ENCODE results near the gene CST3. TPM values are rescaled to one million over a fixed set of nuclear protein-coding genes. Genes with fewer than 3 reads are reported as not detected.

The CST3 gene
- polyA plus RNA-seq, 1 donor (not counting 4 experiments of a cell fraction or from before 2014, with no cell fraction given): 194 TPM

GRCh38 chr20:23629542-23630391 lies 8.0 kb downstream of the CST3 start:
- Histone ChIP-seq H3K4me3 (ENCODE audit: control insufficient read depth in 2 of 3, extremely low read depth in 1 of 3, insufficient read depth in 2 of 3, low read depth in 1 of 3, low read length in 3 of 3) (no peak overlapping the region), H3K27me3 (ENCODE audit: control insufficient read depth, extremely low read depth, insufficient read depth, low read length) (no peaks in the 10 kb centered on the region), H4K20me1 (ENCODE audit: control insufficient read depth, extremely low read depth, insufficient read depth, low read length) (no peaks in the 10 kb centered on the region), H3K79me2 (ENCODE audit: control insufficient read depth, insufficient read depth, low read length) (no peaks in the 10 kb centered on the region), H3K9me1 (ENCODE audit: control insufficient read depth, extremely low read depth, insufficient read depth, low read length) (no peaks in the 10 kb centered on the region), H3K9me3 (ENCODE audit: control insufficient read depth, low read depth, low read length) (no peaks in the 10 kb centered on the region), H3K9ac (ENCODE audit: control insufficient read depth, extremely low read depth, insufficient read depth, low read length) (no peak overlapping the region), H3K4me2 (ENCODE audit: control insufficient read depth, extremely low read depth, insufficient read depth, low read depth, low read length) (no peak overlapping the region), H2AFZ (ENCODE audit: control insufficient read depth, low read length) (no peak overlapping the region), H3K27ac (ENCODE audit: control insufficient read depth, insufficient read depth, low read length) (peak overlapping the region; percentile 21), H3K4me1 (ENCODE audit: control insufficient read depth, extremely low read depth, insufficient read depth, low read length) (peaks cover 28% of the 10 kb centered on the region), H3K36me3 (ENCODE audit: control insufficient read depth in 2 of 2, extremely low read depth in 1 of 2, insufficient read depth in 2 of 2, low read length in 2 of 2) (peaks cover 6 to 12% of the 10 kb centered on the region in 2 experiments)
- TF ChIP-seq EZH2 (IDR thresholded peaks at IDR 0.05; ENCODE audit: low read length) (no peak), CTCF (optimal IDR thresholded peaks at IDR 0.05 in 1 of 3, IDR thresholded peaks at IDR 0.05 in 1 of 3, conservative IDR thresholded peaks at IDR 0.05 in 1 of 3; ENCODE audit: extremely low read depth in 1 of 3, insufficient read depth in 2 of 3, low read length in 3 of 3) (no peak)
- dilution Hi-C loops (cut with MboI; ENCODE audit: extremely low pct_ligation_motif_present, low sequenced_read_pairs): no loop called here
- FAIRE-seq (no peak), DNase-seq (ENCODE audit: low read depth, low spot score) (no peak)

GRCh38 chr20:23629017-23629541 lies 8.7 kb downstream of the CST3 start:
- Histone ChIP-seq H3K79me2 (ENCODE audit: control insufficient read depth, insufficient read depth, low read length) (no peaks in the 10 kb centered on the region), H3K4me3 (ENCODE audit: control insufficient read depth in 2 of 3, extremely low read depth in 1 of 3, insufficient read depth in 2 of 3, low read depth in 1 of 3, low read length in 3 of 3) (no peak overlapping the region), H3K4me2 (ENCODE audit: control insufficient read depth, extremely low read depth, insufficient read depth, low read depth, low read length) (no peak overlapping the region), H3K4me1 (ENCODE audit: control insufficient read depth, extremely low read depth, insufficient read depth, low read length) (peaks cover 32% of the 10 kb centered on the region), H2AFZ (ENCODE audit: control insufficient read depth, low read length) (no peak overlapping the region), H4K20me1 (ENCODE audit: control insufficient read depth, extremely low read depth, insufficient read depth, low read length) (no peaks in the 10 kb centered on the region), H3K9me1 (ENCODE audit: control insufficient read depth, extremely low read depth, insufficient read depth, low read length) (no peaks in the 10 kb centered on the region), H3K36me3 (ENCODE audit: control insufficient read depth in 2 of 2, extremely low read depth in 1 of 2, insufficient read depth in 2 of 2, low read length in 2 of 2) (peaks cover 6 to 8% of the 10 kb centered on the region in 2 experiments), H3K27me3 (ENCODE audit: control insufficient read depth, extremely low read depth, insufficient read depth, low read length) (no peaks in the 10 kb centered on the region), H3K9ac (ENCODE audit: control insufficient read depth, extremely low read depth, insufficient read depth, low read length) (no peak overlapping the region), H3K27ac (ENCODE audit: control insufficient read depth, insufficient read depth, low read length) (peak overlapping the region; percentile 21), H3K9me3 (ENCODE audit: control insufficient read depth, low read depth, low read length) (no peaks in the 10 kb centered on the region)
- DNase-seq (ENCODE audit: low read depth, low spot score): no peak
- TF ChIP-seq EZH2 (IDR thresholded peaks at IDR 0.05; ENCODE audit: low read length) (no peak), CTCF (optimal IDR thresholded peaks at IDR 0.05 in 1 of 3, IDR thresholded peaks at IDR 0.05 in 1 of 3, conservative IDR thresholded peaks at IDR 0.05 in 1 of 3; ENCODE audit: extremely low read depth in 1 of 3, insufficient read depth in 2 of 3, low read length in 3 of 3) (no peak)
- peak; percentile 34 for FAIRE-seq
- dilution Hi-C loops (cut with MboI; ENCODE audit: extremely low pct_ligation_motif_present, low sequenced_read_pairs): no loop called here
